H9 (cell line): ENCODE results near the gene LRRFIP1. TPM values are rescaled to one million over a fixed set of nuclear protein-coding genes. Genes with fewer than 3 reads are reported as not detected.

Source experiments
- DNase-seq: peaks from one replicate; pipeline ENCODE4 v3.0.0-alpha.2; 2017
- H2AFZ ChIP-seq: one replicate; pipeline ENCODE4 v1.6.1; 2013; ENCODE audit warnings: mild to moderate bottlenecking, low read length, control low read depth, moderate library complexity
- H2AK5ac ChIP-seq: 2 replicates; pipeline ENCODE4 v1.6.1; 2013; ENCODE audit warnings: low read length, control low read depth, mixed read lengths; ENCODE audit not compliant: insufficient read length
- H2BK120ac ChIP-seq: one replicate; pipeline ENCODE4 v1.6.1; 2013; ENCODE audit warnings: low read depth, mild to moderate bottlenecking, low read length, control low read depth, inconsistent platforms; ENCODE audit not compliant: poor library complexity, severe bottlenecking
- H2BK12ac ChIP-seq: 2 replicates; pipeline ENCODE4 v1.6.1; 2013; ENCODE audit warnings: low read length, control low read depth, mixed read lengths, low read depth; ENCODE audit not compliant: insufficient read length
- H2BK15ac ChIP-seq: 2 replicates; pipeline ENCODE4 v1.6.1; 2013; ENCODE audit warnings: low read depth, low read length, control low read depth
- H2BK20ac ChIP-seq: one replicate; pipeline ENCODE4 v1.6.1; 2013; ENCODE audit warnings: low read depth, mild to moderate bottlenecking, low read length, control low read depth, inconsistent platforms; ENCODE audit not compliant: poor library complexity, severe bottlenecking
- H2BK5ac ChIP-seq: 2 replicates; pipeline ENCODE4 v1.6.1; 2013; ENCODE audit warnings: low read length, control low read depth, mixed read lengths; ENCODE audit not compliant: insufficient read length
- H3K14ac ChIP-seq: 2 replicates; pipeline ENCODE4 v1.6.1; 2013; ENCODE audit warnings: low read length, control low read depth; ENCODE audit not compliant: insufficient read depth
- H3K18ac ChIP-seq: 2 replicates; pipeline ENCODE4 v1.6.1; 2013; ENCODE audit warnings: low read depth, mild to moderate bottlenecking, mixed read lengths, low read length, control low read depth; ENCODE audit not compliant: insufficient read length
- H3K23ac ChIP-seq: 2 replicates; pipeline ENCODE4 v1.6.1; 2013; ENCODE audit warnings: low read length, control low read depth, mixed read lengths, low read depth; ENCODE audit not compliant: insufficient read length
- H3K23me2 ChIP-seq: 2 replicates; pipeline ENCODE4 v1.6.1; 2013; ENCODE audit warnings: low read depth, mild to moderate bottlenecking, mixed read lengths, low read length, control low read depth; ENCODE audit not compliant: insufficient read length, poor library complexity, severe bottlenecking
- H3K27ac ChIP-seq: 2 replicates; pipeline ENCODE4 v1.5.1; 2013; ENCODE audit warnings: low read length, control low read depth, mixed read lengths, low read depth; ENCODE audit not compliant: insufficient read length
- H3K27me3 ChIP-seq: 2 replicates; pipeline ENCODE4 v1.6.1; 2013; ENCODE audit warnings: low read length, control low read depth, inconsistent platforms; ENCODE audit not compliant: insufficient read depth
- H3K4ac ChIP-seq: 2 replicates; pipeline ENCODE4 v1.6.1; 2013; ENCODE audit warnings: low read depth, mild to moderate bottlenecking, control low read depth, inconsistent platforms, low read length, moderate library complexity
- H3K4me1 ChIP-seq: 2 replicates; pipeline ENCODE4 v1.6.1; 2013; ENCODE audit warnings: low read length, control low read depth, inconsistent platforms; ENCODE audit not compliant: insufficient read depth
- H3K4me2 ChIP-seq: 2 replicates; pipeline ENCODE4 v1.6.1; 2013; ENCODE audit warnings: low read length, control low read depth, mixed read lengths; ENCODE audit not compliant: insufficient read length, insufficient read depth
- H3K56ac ChIP-seq: 2 replicates; pipeline ENCODE4 v1.6.1; 2013; ENCODE audit warnings: low read depth, mild to moderate bottlenecking, mixed read lengths, low read length, control low read depth; ENCODE audit not compliant: insufficient read length
- H3K79me1 ChIP-seq: 2 replicates; pipeline ENCODE4 v1.6.1; 2013; ENCODE audit warnings: low read depth, mild to moderate bottlenecking, moderate library complexity, low read length, control low read depth, inconsistent platforms; ENCODE audit not compliant: insufficient read depth, poor library complexity, severe bottlenecking
- H3K79me2 ChIP-seq: 2 replicates; pipeline ENCODE4 v1.6.1; 2013; ENCODE audit warnings: low read length, control low read depth, inconsistent platforms; ENCODE audit not compliant: insufficient read depth
- H3K9ac ChIP-seq: 2 replicates; pipeline ENCODE4 v1.6.1; 2013; ENCODE audit warnings: low read length, control low read depth, mixed read lengths; ENCODE audit not compliant: insufficient read length; ENCODE audit errors: extremely low read depth
- H3K9me3 ChIP-seq: one replicate; pipeline ENCODE4 v1.6.1; 2013; ENCODE audit warnings: low read depth, low read length, inconsistent platforms; ENCODE audit not compliant: control insufficient read depth
- H3T11ph ChIP-seq: one replicate; pipeline ENCODE4 v1.6.1; 2013; ENCODE audit warnings: mild to moderate bottlenecking, low read length, control low read depth, inconsistent platforms
- H4K20me1 ChIP-seq: one replicate; pipeline ENCODE4 v1.6.1; 2013; ENCODE audit not compliant: control insufficient read depth, insufficient read length, insufficient read depth
- H4K5ac ChIP-seq: 2 replicates; pipeline ENCODE4 v1.6.1; 2013; ENCODE audit warnings: low read depth, mild to moderate bottlenecking, mixed read lengths, low read length, control low read depth; ENCODE audit not compliant: insufficient read length
- H4K8ac ChIP-seq: replicated peaks from 2 replicates; pipeline ENCODE4 v1.6.1; 2013; ENCODE audit warnings: low read length, control low read depth, mixed read lengths, low read depth; ENCODE audit not compliant: insufficient read length
- H4K91ac ChIP-seq: 2 replicates; pipeline ENCODE4 v1.6.1; 2013; ENCODE audit warnings: low read depth, mild to moderate bottlenecking, moderate library complexity, mixed read lengths, low read length, control low read depth; ENCODE audit not compliant: insufficient read length
- H3K27ac Mint-ChIP-seq, 3 experiments: 2 replicates in 2 of 3; 3 replicates in 1 of 3; pipeline ENCODE4 v1.8.0; 2020 to 2021; ENCODE audit warnings: mixed read lengths in 3 of 3, mild to moderate bottlenecking in 1 of 3, moderate library complexity in 1 of 3
- H3K27me3 Mint-ChIP-seq: 2 replicates; pipeline ENCODE4 v1.8.0; 2021; ENCODE audit warnings: low read depth, mild to moderate bottlenecking, moderate library complexity, mixed read lengths
- H3K36me3 Mint-ChIP-seq, 3 experiments: 2 replicates in 2 of 3; 3 replicates in 1 of 3; pipeline ENCODE4 v1.8.0; 2020 to 2021; ENCODE audit warnings: low read depth in 3 of 3, mixed read lengths in 3 of 3; ENCODE audit not compliant: insufficient read depth in 1 of 3
- H3K4me1 Mint-ChIP-seq, 2 experiments: 2 replicates each; pipeline ENCODE4 v1.8.0; 2020; ENCODE audit warnings: mixed read lengths in 2 of 2
- H3K4me3 Mint-ChIP-seq, 2 experiments: 2 replicates in 1 of 2; 3 replicates in 1 of 2; pipeline ENCODE4 v1.8.0; 2020 to 2021; ENCODE audit warnings: mild to moderate bottlenecking in 2 of 2, mixed read lengths in 2 of 2, moderate library complexity in 1 of 2
- H3K9me3 Mint-ChIP-seq, 2 experiments: 2 replicates in 1 of 2; 3 replicates in 1 of 2; pipeline ENCODE4 v1.8.0; 2020; ENCODE audit warnings: mild to moderate bottlenecking in 2 of 2, mixed read lengths in 2 of 2, moderate library complexity in 1 of 2
- WGBS: extraction: QIAGEN DNeasy Blood & Tissue Kit; methylation state at CpG from one replicate; pipeline ENCODE4 v1.1.7; 2013; ENCODE audit warnings: missing lambda C conversion rate, low lambda C conversion rate, mixed read lengths; ENCODE audit not compliant: insufficient read length; ENCODE audit errors: extremely low coverage; 5-methylcytosine and 5-hydroxymethylcytosine counted together
- total RNA-seq: library from RNA; stranded (reverse); gene quantifications from 2 replicates; pipeline ENCODE4 v1.2.1, GENCODE V29; 2021
- TF ChIP-seq, protein P1 (sequence below): fragments of 200-600 bp; sonication (generic); conservative IDR thresholded peaks from 3 replicates; pipeline ENCODE4 v1.8.0; 2021; ENCODE audit warnings: antibody characterized with exemption, mild to moderate bottlenecking

Gene LRRFIP1
- total RNA-seq, 1 experiment from 2014 or later: 38.5 TPM

DNA sequence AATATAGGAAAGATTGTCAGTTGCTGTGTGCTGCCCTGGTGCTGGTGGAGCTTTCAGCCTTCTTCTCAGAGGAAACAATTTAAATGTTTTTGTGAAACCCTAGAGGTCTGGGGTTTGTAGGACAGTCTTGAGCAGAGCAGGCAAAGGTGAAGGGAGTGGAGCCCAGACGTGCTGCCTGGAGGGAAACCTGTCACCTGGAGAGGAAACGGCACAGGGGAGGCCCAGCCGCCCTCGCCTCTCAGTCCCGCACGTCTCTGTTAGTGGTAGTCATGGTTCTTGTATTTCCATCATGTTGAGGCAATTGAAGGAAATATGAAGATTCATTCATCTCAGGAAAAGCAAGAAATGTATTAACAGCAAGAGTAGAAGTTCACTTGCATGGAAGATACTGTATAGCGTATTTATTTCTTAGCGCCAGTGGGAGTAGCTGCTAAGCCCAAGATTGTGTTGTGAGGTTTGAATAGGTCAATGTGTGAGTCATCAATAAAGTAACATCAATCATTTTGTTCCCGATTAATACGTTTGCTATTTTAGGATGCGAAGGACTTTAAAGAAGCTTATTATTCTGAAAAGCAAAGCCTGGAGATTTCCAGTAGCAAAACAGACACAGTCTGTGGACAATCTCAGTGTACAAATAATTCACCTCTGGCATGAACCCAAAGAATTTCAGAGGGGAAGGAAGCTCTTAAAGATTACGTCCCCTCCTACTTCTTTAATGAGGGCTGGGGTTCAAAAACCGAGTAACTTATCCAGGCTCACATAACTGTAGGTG lies 70.4 kb downstream of the LRRFIP1 start:
- no peak overlapping the region for H2AK5ac ChIP-seq
- no peak overlapping the region for H4K8ac ChIP-seq
- H2BK15ac ChIP-seq: no peak overlapping the region
- Mint-ChIP-seq H3K27ac (no peak overlapping the region), H3K9me3 (no peaks in the 10 kb centered on the region), H3K4me3 (peak overlapping the region in 1 of 2 experiments; percentile 9; a peak in 1 of 5 replicates), H3K27me3 (peaks cover 18% of the 10 kb centered on the region), H3K36me3 (no peaks in the 10 kb centered on the region; a peak in 1 of 7 replicates), H3K4me1 (peaks cover 60 to 64% of the 10 kb centered on the region in 2 experiments)
- no peak overlapping the region for H2BK120ac ChIP-seq
- DNase-seq: peak; percentile 29
- H3T11ph ChIP-seq: no peak overlapping the region
- H3K14ac ChIP-seq: no peak overlapping the region
- peaks cover 17% of the 10 kb centered on the region for H3K79me1 ChIP-seq
- H4K5ac ChIP-seq: no peak overlapping the region
- no peak overlapping the region for H2BK12ac ChIP-seq
- H3K23ac ChIP-seq: no peak overlapping the region
- H3K18ac ChIP-seq: no peak overlapping the region
- WGBS: no CpG with 5 or more reads among the region's 13 CpGs
- no peak overlapping the region for H2BK5ac ChIP-seq
- H4K91ac ChIP-seq: no peak overlapping the region
- no peak overlapping the region for H2BK20ac ChIP-seq
- H3K4me1 ChIP-seq: peaks cover 34% of the 10 kb centered on the region
- H3K56ac ChIP-seq: no peak overlapping the region
- H3K27ac ChIP-seq: no peak overlapping the region
- no peak overlapping the region for H2AFZ ChIP-seq
- no peak overlapping the region for H3K4me2 ChIP-seq
- H3K79me2 ChIP-seq: peaks cover 45% of the 10 kb centered on the region; the same call in 1 of the 2 replicates
- TF ChIP-seq, protein P1, sequence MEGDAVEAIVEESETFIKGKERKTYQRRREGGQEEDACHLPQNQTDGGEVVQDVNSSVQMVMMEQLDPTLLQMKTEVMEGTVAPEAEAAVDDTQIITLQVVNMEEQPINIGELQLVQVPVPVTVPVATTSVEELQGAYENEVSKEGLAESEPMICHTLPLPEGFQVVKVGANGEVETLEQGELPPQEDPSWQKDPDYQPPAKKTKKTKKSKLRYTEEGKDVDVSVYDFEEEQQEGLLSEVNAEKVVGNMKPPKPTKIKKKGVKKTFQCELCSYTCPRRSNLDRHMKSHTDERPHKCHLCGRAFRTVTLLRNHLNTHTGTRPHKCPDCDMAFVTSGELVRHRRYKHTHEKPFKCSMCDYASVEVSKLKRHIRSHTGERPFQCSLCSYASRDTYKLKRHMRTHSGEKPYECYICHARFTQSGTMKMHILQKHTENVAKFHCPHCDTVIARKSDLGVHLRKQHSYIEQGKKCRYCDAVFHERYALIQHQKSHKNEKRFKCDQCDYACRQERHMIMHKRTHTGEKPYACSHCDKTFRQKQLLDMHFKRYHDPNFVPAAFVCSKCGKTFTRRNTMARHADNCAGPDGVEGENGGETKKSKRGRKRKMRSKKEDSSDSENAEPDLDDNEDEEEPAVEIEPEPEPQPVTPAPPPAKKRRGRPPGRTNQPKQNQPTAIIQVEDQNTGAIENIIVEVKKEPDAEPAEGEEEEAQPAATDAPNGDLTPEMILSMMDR: no peak
- no peaks in the 10 kb centered on the region for H4K20me1 ChIP-seq
- H3K9ac ChIP-seq: no peak overlapping the region
- H3K4ac ChIP-seq: no peak overlapping the region
- no peaks in the 10 kb centered on the region for H3K27me3 ChIP-seq
- H3K23me2 ChIP-seq: peaks cover 7% of the 10 kb centered on the region
- H3K9me3 ChIP-seq: no peaks in the 10 kb centered on the region
